SK-N-SH treated with all-trans-retinoic acid at 6 μM for 48 hours (cell line): ENCODE measurements around the gene CALR3.
A peak's percentile ranks its signal among the peaks of the same experiment; 100 is the strongest.

Experiments used
- ATAC-seq: fragments of 200-7000 bp; cut with Tn5 transposase; 3 replicates; pipeline ENCODE4 v1.9.1; 2020; ENCODE audit warnings: mild to moderate bottlenecking, moderate library complexity
- ARNTL ChIP-seq: fragments of 450-650 bp; formaldehyde crosslinking; IDR thresholded peaks from 2 replicates; pipeline ENCODE4 v1.5.0; 2020; ENCODE audit warnings: low read depth, mild to moderate bottlenecking, moderate library complexity, borderline replicate concordance
- BACH2 ChIP-seq: fragments of 250-450 bp; sonication (Bioruptor Pico); IDR thresholded peaks from 2 replicates; pipeline ENCODE4 v1.9.0; 2021; ENCODE audit warnings: mild to moderate bottlenecking, borderline replicate concordance
- CSDC2 ChIP-seq: fragments of 250-450 bp; sonication (Bioruptor Pico); IDR thresholded peaks from 2 replicates; pipeline ENCODE4 v1.5.0; 2020; ENCODE audit warnings: mild to moderate bottlenecking, moderate library complexity
- ESRRG ChIP-seq: fragments of 250-450 bp; sonication (Bioruptor Pico); IDR thresholded peaks from 2 replicates; pipeline ENCODE4 v1.6.1; 2021; ENCODE audit warnings: mild to moderate bottlenecking
- GLIS3 ChIP-seq: fragments of 250-450 bp; sonication (Bioruptor Pico); IDR thresholded peaks from 2 replicates; pipeline ENCODE4 v1.5.0; 2020; ENCODE audit warnings: mild to moderate bottlenecking, moderate library complexity
- OSR1 ChIP-seq: fragments of 250-450 bp; sonication (Bioruptor Pico); IDR thresholded peaks from 2 replicates; pipeline ENCODE4 v1.8.0; 2022; ENCODE audit warnings: moderate library complexity, mild to moderate bottlenecking, inconsistent platforms
- PPARA ChIP-seq: fragments of 250-450 bp; sonication (Bioruptor Pico); IDR thresholded peaks from 2 replicates; pipeline ENCODE4 v1.5.0; 2020; ENCODE audit warnings: mild to moderate bottlenecking, borderline replicate concordance
- RARB ChIP-seq: fragments of 250-450 bp; sonication (Bioruptor Pico); IDR thresholded peaks from 2 replicates; pipeline ENCODE4 v1.8.0; 2021; ENCODE audit warnings: mild to moderate bottlenecking, moderate library complexity
- SNAI2 ChIP-seq: fragments of 250-450 bp; sonication (Bioruptor Pico); IDR thresholded peaks from 2 replicates; pipeline ENCODE4 v1.5.0; 2020; ENCODE audit warnings: mild to moderate bottlenecking, moderate library complexity
- TCF4 ChIP-seq: fragments of 250-450 bp; sonication (Bioruptor Pico); IDR thresholded peaks from 2 replicates; pipeline ENCODE4 v1.8.0; 2021; ENCODE audit warnings: mild to moderate bottlenecking, moderate library complexity, borderline replicate concordance
- TOX ChIP-seq: fragments of 250-450 bp; sonication (Bioruptor Pico); IDR thresholded peaks from 2 replicates; pipeline ENCODE4 v1.8.0; 2021; ENCODE audit warnings: mild to moderate bottlenecking, moderate library complexity, borderline replicate concordance
- ZC3H10 ChIP-seq: fragments of 250-450 bp; sonication (Bioruptor Pico); IDR thresholded peaks from 2 replicates; pipeline ENCODE4 v1.5.1; 2021; ENCODE audit warnings: mild to moderate bottlenecking, moderate library complexity
- ZFP3 ChIP-seq: fragments of 250-450 bp; sonication (Bioruptor Pico); IDR thresholded peaks from 2 replicates; pipeline ENCODE4 v1.5.0; 2020; ENCODE audit warnings: mild to moderate bottlenecking, moderate library complexity
- ZNF565 ChIP-seq: fragments of 450-650 bp; formaldehyde crosslinking; conservative IDR thresholded peaks from 2 replicates; pipeline ENCODE4 v1.5.0; 2020; ENCODE audit warnings: low read depth, mild to moderate bottlenecking, moderate library complexity
- ZNF8 ChIP-seq: fragments of 450-650 bp; formaldehyde crosslinking; IDR thresholded peaks from 2 replicates; pipeline ENCODE4 v1.5.0; 2020; ENCODE audit warnings: mild to moderate bottlenecking, moderate library complexity
- TF ChIP-seq, protein P1 (sequence below): fragments of 250-450 bp; sonication (Bioruptor Pico); IDR thresholded peaks from 2 replicates; pipeline ENCODE4 v1.8.0; 2020; ENCODE audit warnings: mild to moderate bottlenecking, moderate library complexity, borderline replicate concordance
- TF ChIP-seq, protein P2 (sequence below): fragments of 250-450 bp; sonication (Bioruptor Pico); IDR thresholded peaks from 2 replicates; pipeline ENCODE4 v1.5.1; 2020; ENCODE audit warnings: low read depth, mild to moderate bottlenecking, moderate library complexity
- TF ChIP-seq, protein P3 (sequence below): fragments of 250-450 bp; sonication (Bioruptor Pico); IDR thresholded peaks from 2 replicates; pipeline ENCODE4 v1.5.1; 2021; ENCODE audit warnings: mild to moderate bottlenecking, moderate library complexity
- TF ChIP-seq, protein P4 (sequence below): fragments of 250-450 bp; sonication (Bioruptor Pico); IDR thresholded peaks from 2 replicates; pipeline ENCODE4 v1.8.0; 2021; ENCODE audit warnings: low read depth, mild to moderate bottlenecking, moderate library complexity, borderline replicate concordance

Gene CALR3

DNA sequence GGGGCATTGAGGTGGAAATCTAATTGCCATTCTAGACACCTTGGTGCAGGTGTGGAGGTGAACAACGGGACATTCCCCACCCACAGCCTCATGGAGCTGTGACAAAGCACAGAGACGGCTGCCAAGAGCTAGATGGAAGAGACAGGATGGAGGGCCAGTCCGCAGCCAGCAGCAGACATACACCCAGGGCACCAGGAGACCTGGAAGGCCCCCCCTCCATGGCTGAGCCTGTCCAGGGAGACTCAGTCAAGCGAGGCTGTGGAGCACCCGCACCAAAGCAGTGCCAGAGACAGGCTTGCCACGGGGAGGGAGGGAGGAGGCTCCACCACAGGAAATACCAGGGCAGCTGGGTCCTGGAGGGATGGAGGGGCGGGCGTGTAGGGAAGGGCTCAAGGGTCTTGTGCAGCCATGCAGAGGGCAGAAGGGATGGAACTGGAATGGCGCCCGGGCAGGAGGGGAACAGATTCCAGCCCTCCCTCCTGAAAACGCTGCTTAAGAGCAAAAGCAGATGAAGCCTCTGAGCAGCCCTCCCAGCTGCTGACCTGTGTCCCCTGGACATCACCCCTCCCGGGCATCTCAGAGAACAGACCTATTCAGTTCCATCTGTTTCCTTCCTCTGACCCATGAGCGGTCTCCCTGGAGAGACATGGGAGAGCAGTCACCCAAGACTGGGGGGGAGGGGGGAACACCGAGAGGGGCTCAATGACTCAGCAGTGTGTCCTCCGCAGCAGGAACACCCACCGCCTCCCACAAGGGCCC lies 38.6 kb downstream of the CALR3 start:
- ATAC-seq, result peak; percentile 93
- TF ChIP-seq TOX, result no peak
- TF ChIP-seq ESRRG (CRISPR knock-in tag), result no peak
- TF ChIP-seq TCF4, result peak; percentile 24; the same call in 1 of the 2 replicates
- TF ChIP-seq, protein P1, sequence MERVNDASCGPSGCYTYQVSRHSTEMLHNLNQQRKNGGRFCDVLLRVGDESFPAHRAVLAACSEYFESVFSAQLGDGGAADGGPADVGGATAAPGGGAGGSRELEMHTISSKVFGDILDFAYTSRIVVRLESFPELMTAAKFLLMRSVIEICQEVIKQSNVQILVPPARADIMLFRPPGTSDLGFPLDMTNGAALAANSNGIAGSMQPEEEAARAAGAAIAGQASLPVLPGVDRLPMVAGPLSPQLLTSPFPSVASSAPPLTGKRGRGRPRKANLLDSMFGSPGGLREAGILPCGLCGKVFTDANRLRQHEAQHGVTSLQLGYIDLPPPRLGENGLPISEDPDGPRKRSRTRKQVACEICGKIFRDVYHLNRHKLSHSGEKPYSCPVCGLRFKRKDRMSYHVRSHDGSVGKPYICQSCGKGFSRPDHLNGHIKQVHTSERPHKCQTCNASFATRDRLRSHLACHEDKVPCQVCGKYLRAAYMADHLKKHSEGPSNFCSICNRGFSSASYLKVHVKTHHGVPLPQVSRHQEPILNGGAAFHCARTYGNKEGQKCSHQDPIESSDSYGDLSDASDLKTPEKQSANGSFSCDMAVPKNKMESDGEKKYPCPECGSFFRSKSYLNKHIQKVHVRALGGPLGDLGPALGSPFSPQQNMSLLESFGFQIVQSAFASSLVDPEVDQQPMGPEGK (CRISPR knock-in tag), result no peak
- no peak for TF ChIP-seq ZNF8 (CRISPR knock-in tag)
- 0 out of 2 replicates have a peak, but pooled peaks have one; percentile 55 for TF ChIP-seq BACH2 (CRISPR knock-in tag)
- no peak for TF ChIP-seq RARB (CRISPR knock-in tag)
- TF ChIP-seq, all 23 proteins: peak for 2

DNA sequence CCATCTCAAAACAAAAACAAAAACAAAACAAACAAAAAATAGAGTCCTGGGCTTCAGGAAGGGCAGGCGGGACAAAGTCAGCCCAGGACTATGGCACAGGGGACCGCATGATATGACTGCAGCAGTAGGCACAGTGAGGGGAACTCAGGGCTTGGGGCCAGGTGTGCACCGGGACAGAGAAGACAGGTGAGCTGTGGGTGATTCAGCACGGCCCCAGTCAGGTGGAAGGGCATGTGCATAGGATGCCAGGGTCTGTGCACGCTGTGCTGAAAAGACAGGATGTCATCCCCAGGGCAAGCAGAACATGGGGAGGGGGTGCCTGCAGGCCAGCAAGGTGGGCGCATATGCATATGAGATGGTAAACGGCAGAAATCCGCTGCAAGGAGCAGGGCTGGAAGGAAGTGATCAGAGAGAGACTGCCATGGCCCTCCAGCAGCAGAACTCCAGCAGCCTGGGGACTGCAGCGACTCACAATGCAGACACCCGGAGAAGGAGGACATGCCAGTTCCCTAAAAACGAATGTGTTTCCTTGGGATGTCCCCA lies 39.2 kb downstream of the CALR3 start:
- ATAC-seq, result peak; percentile 37
- no peak for TF ChIP-seq ESRRG (CRISPR knock-in tag)

DNA sequence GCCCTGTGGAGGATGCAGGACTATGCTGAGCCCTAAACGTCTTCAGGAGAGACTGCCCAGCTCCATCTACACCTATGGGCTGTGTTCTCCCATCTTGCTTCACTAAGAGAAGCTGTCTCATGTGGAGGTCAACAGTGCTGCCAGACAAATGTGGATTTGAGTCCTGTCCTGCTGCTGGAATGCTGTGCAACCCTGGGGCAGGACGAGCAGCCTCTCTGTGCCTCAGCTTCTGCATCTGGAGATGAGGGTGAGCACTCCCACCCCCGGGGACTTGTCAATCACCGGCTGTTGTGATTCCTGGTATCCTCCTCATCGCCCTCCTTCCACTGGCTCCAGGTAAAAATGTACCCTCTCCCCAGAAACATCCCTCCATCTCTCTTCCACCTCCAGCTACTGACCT lies 40.5 kb downstream of the CALR3 start:
- no peak for ATAC-seq

DNA sequence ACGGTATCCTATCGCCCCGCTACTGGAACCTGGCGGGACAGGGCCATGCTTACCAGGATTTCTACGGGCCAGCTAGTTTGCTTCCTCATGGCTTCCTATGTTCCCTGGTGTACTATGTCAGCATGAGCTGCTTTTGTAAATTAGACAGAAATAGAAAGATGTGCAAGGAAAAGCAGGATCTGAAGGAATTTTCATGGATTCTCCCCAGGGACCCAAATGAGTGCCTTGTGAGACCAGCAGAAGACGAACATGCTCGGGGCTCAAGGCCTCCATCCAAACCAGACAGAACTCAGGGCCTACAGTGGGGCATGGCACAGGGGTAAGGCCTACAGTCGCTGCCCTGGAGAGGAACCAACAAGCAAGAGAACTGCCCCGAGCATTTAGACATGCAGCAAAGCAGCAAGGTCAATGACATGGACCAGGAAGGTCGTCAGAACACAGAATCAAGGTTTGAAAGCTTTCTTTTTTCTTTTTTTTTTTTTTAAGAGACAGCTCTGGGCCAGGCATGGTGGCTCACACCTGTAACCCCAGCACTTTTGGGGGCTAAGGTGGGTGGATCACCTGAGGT lies 41.5 kb downstream of the CALR3 start:
- TF ChIP-seq ESRRG (CRISPR knock-in tag) (no peak), BACH2 (CRISPR knock-in tag) (no peak), SNAI2 (CRISPR knock-in tag) (no peak), ZFP3 (CRISPR knock-in tag) (no peak), CSDC2 (CRISPR knock-in tag) (no peak), PPARA (no peak), RARB (CRISPR knock-in tag) (no peak)
- TF ChIP-seq, protein P2, sequence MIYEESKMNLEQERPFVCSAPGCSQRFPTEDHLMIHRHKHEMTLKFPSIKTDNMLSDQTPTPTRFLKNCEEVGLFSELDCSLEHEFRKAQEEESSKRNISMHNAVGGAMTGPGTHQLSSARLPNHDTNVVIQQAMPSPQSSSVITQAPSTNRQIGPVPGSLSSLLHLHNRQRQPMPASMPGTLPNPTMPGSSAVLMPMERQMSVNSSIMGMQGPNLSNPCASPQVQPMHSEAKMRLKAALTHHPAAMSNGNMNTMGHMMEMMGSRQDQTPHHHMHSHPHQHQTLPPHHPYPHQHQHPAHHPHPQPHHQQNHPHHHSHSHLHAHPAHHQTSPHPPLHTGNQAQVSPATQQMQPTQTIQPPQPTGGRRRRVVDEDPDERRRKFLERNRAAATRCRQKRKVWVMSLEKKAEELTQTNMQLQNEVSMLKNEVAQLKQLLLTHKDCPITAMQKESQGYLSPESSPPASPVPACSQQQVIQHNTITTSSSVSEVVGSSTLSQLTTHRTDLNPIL (CRISPR knock-in tag), result no peak
- TF ChIP-seq, protein P1 (CRISPR knock-in tag), result no peak
- TF ChIP-seq, protein P3, sequence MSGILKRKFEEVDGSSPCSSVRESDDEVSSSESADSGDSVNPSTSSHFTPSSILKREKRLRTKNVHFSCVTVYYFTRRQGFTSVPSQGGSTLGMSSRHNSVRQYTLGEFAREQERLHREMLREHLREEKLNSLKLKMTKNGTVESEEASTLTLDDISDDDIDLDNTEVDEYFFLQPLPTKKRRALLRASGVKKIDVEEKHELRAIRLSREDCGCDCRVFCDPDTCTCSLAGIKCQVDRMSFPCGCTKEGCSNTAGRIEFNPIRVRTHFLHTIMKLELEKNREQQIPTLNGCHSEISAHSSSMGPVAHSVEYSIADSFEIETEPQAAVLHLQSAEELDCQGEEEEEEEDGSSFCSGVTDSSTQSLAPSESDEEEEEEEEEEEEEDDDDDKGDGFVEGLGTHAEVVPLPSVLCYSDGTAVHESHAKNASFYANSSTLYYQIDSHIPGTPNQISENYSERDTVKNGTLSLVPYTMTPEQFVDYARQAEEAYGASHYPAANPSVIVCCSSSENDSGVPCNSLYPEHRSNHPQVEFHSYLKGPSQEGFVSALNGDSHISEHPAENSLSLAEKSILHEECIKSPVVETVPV, result no peak
- no peak for ATAC-seq

More for the DNA sequence above, 40.5 kb downstream of the CALR3 start:
- TF ChIP-seq, protein P3, result no peak
- TF ChIP-seq TCF4, result no peak
- TF ChIP-seq, all 23 proteins: peak for 0

DNA sequence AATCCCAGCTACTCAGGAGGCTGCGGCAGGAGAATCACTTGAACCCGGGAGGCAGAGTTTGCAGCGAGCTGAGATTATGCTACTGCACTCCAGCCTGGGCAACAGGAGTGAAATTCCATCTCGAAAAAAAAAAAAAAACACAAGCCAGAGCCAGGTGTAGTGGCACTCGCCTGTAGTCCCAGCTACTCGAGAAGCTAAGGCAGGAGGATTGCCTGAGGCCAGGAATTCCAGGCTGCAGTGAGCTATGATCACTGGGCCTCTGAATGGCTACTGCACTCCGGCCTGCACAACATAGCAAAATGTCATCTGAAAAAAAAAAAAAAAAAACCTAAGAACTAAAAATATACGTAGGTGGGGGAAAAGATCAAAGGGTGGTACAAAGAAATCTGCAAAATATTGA lies 43.6 kb downstream of the CALR3 start:
- no peak for ATAC-seq
- TF ChIP-seq TOX, result no peak
- TF ChIP-seq BACH2 (CRISPR knock-in tag), result no peak
- no peak for TF ChIP-seq ARNTL
- no peak for TF ChIP-seq ESRRG (CRISPR knock-in tag)
- no peak for TF ChIP-seq OSR1 (CRISPR knock-in tag)
- TF ChIP-seq ZC3H10 (CRISPR knock-in tag), result no peak
- TF ChIP-seq, protein P2 (CRISPR knock-in tag), result no peak
- no peak for TF ChIP-seq ZNF565 (CRISPR knock-in tag)
- TF ChIP-seq GLIS3 (CRISPR knock-in tag), result no peak
- no peak for TF ChIP-seq CSDC2 (CRISPR knock-in tag)
- TF ChIP-seq, protein P4, sequence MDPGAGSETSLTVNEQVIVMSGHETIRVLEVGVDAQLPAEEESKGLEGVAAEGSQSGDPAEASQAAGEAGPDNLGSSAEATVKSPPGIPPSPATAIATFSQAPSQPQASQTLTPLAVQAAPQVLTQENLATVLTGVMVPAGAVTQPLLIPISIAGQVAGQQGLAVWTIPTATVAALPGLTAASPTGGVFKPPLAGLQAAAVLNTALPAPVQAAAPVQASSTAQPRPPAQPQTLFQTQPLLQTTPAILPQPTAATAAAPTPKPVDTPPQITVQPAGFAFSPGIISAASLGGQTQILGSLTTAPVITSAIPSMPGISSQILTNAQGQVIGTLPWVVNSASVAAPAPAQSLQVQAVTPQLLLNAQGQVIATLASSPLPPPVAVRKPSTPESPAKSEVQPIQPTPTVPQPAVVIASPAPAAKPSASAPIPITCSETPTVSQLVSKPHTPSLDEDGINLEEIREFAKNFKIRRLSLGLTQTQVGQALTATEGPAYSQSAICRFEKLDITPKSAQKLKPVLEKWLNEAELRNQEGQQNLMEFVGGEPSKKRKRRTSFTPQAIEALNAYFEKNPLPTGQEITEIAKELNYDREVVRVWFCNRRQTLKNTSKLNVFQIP (CRISPR knock-in tag), result no peak
- no peak for TF ChIP-seq TCF4
- TF ChIP-seq, all 23 proteins: peak for 0
